Smooth muscle cell (in vitro differentiated cells): ENCODE data around the gene KSR1. TPM values are rescaled to one million over a fixed set of nuclear protein-coding genes. Genes with fewer than 3 reads are reported as not detected.
"Not testable (repeated sequence)": the region's sequence is repeated elsewhere in the genome, so short reads cannot be mapped to it uniquely, and the experiment has no call there.

Experiments used
- DNase-seq: peaks from one replicate; lab custom pipeline; 2025; ENCODE audit not compliant: unreplicated experiment; lab: John Stamatoyannopoulos, UW
- H2AFZ ChIP-seq: fragments of 200-600 bp; sonication (generic); 2 replicates; pipeline ENCODE4 v1.6.0; 2016; ENCODE audit warnings: antibody characterized with exemption, low read depth, mild to moderate bottlenecking
- H3F3A ChIP-seq: fragments of 200-600 bp; sonication (generic); 2 replicates; pipeline ENCODE4 v1.6.0; 2017; ENCODE audit warnings: antibody characterized with exemption, low read depth
- H3K27ac ChIP-seq: fragments of 200-600 bp; sonication (generic); 2 replicates; pipeline ENCODE4 v1.5.1; 2016; ENCODE audit warnings: low read depth, mild to moderate bottlenecking
- H3K27me3 ChIP-seq: fragments of 200-600 bp; sonication (generic); 2 replicates; pipeline ENCODE4 v1.6.1; 2016; ENCODE audit warnings: low read depth, mild to moderate bottlenecking
- H3K36me3 ChIP-seq: fragments of 200-600 bp; sonication (generic); 2 replicates; pipeline ENCODE4 v1.5.1; 2016; ENCODE audit warnings: low read depth
- H3K4me1 ChIP-seq: fragments of 200-600 bp; sonication (generic); 2 replicates; pipeline ENCODE4 v1.5.1; 2016; ENCODE audit warnings: low read depth
- H3K4me2 ChIP-seq: fragments of 200-600 bp; sonication (generic); 2 replicates; pipeline ENCODE4 v1.6.0; 2016; ENCODE audit warnings: mild to moderate bottlenecking
- H3K4me3 ChIP-seq: fragments of 200-600 bp; sonication (generic); 2 replicates; pipeline ENCODE4 v1.5.1; 2016; ENCODE audit warnings: mild to moderate bottlenecking
- H3K79me2 ChIP-seq: fragments of 200-600 bp; sonication (generic); 2 replicates; pipeline ENCODE4 v1.6.0; 2016; ENCODE audit warnings: low read depth, mild to moderate bottlenecking
- H3K9ac ChIP-seq: fragments of 200-600 bp; sonication (generic); 2 replicates; pipeline ENCODE4 v1.6.0; 2016; ENCODE audit warnings: low read depth
- H3K9me3 ChIP-seq: fragments of 200-600 bp; sonication (generic); replicated peaks from 2 replicates; pipeline ENCODE4 v1.5.1; 2016; ENCODE audit warnings: low read depth
- H4K20me1 ChIP-seq: fragments of 200-600 bp; sonication (generic); 2 replicates; pipeline ENCODE4 v1.6.0; 2016; ENCODE audit warnings: low read depth
- WGBS: methylation state at CpG from one replicate; pipeline ENCODE4 v1.1.7; 2016; ENCODE audit warnings: low lambda C conversion rate; 5-methylcytosine and 5-hydroxymethylcytosine counted together
- polyA plus RNA-seq: library from polyadenylated mRNA; unstranded; fragments of >200 nt; fragmentation: Nextera tagmentation; extraction: Ambion mirVana; gene quantifications from 2 replicates; pipeline ENCODE4 v1.2.1, GENCODE V29; 2016
- total RNA-seq: library from RNA; depleted of rRNA; stranded (reverse); fragments of >200 nt; gene quantifications from 2 replicates; pipeline ENCODE4 v1.2.3, GENCODE V29; 2014
- TF ChIP-seq, protein P1 (sequence below): fragments of 200-600 bp; sonication (generic); IDR thresholded peaks from 2 replicates; pipeline ENCODE4 v1.5.1; 2017; ENCODE audit warnings: borderline replicate concordance, mild to moderate bottlenecking, antibody characterized with exemption; ENCODE audit not compliant: insufficient read depth, poor library complexity, severe bottlenecking

KSR1 gene
- total and polyA plus RNA-seq, 2 experiments from 2014 or later, result 40.4 to 65.1 TPM

GRCh38 chr17:27420211-27420950, 35.9 kb upstream of the KSR1 start:
- Histone ChIP-seq H3K36me3 (no peaks in the 10 kb centered on the region), H3K4me2 (no peak overlapping the region), H4K20me1 (no peaks in the 10 kb centered on the region), H3K27ac (no peak overlapping the region), H3K9me3 (no peaks in the 10 kb centered on the region), H3K9ac (no peak overlapping the region), H3K4me3 (no peak overlapping the region), H2AFZ (no peak overlapping the region), H3F3A (no peaks in the 10 kb centered on the region), H3K4me1 (no peaks in the 10 kb centered on the region), H3K27me3 (no peaks in the 10 kb centered on the region), H3K79me2 (no peaks in the 10 kb centered on the region)
- TF ChIP-seq, protein P1, sequence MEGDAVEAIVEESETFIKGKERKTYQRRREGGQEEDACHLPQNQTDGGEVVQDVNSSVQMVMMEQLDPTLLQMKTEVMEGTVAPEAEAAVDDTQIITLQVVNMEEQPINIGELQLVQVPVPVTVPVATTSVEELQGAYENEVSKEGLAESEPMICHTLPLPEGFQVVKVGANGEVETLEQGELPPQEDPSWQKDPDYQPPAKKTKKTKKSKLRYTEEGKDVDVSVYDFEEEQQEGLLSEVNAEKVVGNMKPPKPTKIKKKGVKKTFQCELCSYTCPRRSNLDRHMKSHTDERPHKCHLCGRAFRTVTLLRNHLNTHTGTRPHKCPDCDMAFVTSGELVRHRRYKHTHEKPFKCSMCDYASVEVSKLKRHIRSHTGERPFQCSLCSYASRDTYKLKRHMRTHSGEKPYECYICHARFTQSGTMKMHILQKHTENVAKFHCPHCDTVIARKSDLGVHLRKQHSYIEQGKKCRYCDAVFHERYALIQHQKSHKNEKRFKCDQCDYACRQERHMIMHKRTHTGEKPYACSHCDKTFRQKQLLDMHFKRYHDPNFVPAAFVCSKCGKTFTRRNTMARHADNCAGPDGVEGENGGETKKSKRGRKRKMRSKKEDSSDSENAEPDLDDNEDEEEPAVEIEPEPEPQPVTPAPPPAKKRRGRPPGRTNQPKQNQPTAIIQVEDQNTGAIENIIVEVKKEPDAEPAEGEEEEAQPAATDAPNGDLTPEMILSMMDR, result no peak
- DNase-seq, result no peak
- WGBS, result 94% methylated on average over 9 of the region's 9 CpGs

GRCh38 chr17:27421111-27421510, 35.1 kb upstream of the KSR1 start:
- no peaks in the 10 kb centered on the region for H4K20me1 ChIP-seq
- TF ChIP-seq, protein P1, result no peak
- H3K9ac ChIP-seq, result no peak overlapping the region
- no peak overlapping the region for H2AFZ ChIP-seq
- H3K27ac ChIP-seq, result no peak overlapping the region
- H3K4me2 ChIP-seq, result no peak overlapping the region
- no peak overlapping the region for H3K4me3 ChIP-seq
- H3K4me1 ChIP-seq, result no peaks in the 10 kb centered on the region
- no peaks in the 10 kb centered on the region for H3K27me3 ChIP-seq
- no peaks in the 10 kb centered on the region for H3F3A ChIP-seq
- no peaks in the 10 kb centered on the region for H3K36me3 ChIP-seq
- H3K79me2 ChIP-seq, result no peaks in the 10 kb centered on the region
- 97% methylated on average over 10 of the region's 10 CpGs for WGBS
- H3K9me3 ChIP-seq, result no peaks in the 10 kb centered on the region
- DNase-seq, result no peak

- not testable (repeated sequence) for H2AFZ ChIP-seq, H3K27me3 ChIP-seq, H3K4me2 ChIP-seq, H3K4me3 ChIP-seq, H3K9me3 ChIP-seq, DNase-seq, H4K20me1 ChIP-seq, H3F3A ChIP-seq, H3K27ac ChIP-seq, H3K9ac ChIP-seq, H3K79me2 ChIP-seq, H3K4me1 ChIP-seq, H3K36me3 ChIP-seq
- WGBS, result 92% methylated on average over 6 of the region's 6 CpGs
These were observed 34.6 kb upstream of the KSR1 start for GRCh38 chr17:27421626-27422025.

- Histone ChIP-seq H3K27ac (no peak overlapping the region), H3K79me2 (no peaks in the 10 kb centered on the region), H4K20me1 (no peaks in the 10 kb centered on the region), H3K9me3 (no peaks in the 10 kb centered on the region), H3K4me1 (no peaks in the 10 kb centered on the region), H3K9ac (no peak overlapping the region), H3K4me2 (no peak overlapping the region), H3K27me3 (no peaks in the 10 kb centered on the region), H3K36me3 (no peaks in the 10 kb centered on the region), H3F3A (no peaks in the 10 kb centered on the region), H2AFZ (no peak overlapping the region), H3K4me3 (no peak overlapping the region)
- TF ChIP-seq, protein P1, result no peak
- DNase-seq, result no peak
- WGBS, result 99% methylated on average over 7 of the region's 7 CpGs
These were observed 33.6 kb upstream of the KSR1 start for GRCh38 chr17:27422601-27423000.
